OCI-M2 (cell line): Measurements from ENCODE around the gene YJEFN3.

Source experiments
- DNase-seq: peaks from one replicate; lab custom pipeline; 2025; ENCODE audit not compliant: unreplicated experiment; lab: John Stamatoyannopoulos, UW

YJEFN3 gene, protein sequence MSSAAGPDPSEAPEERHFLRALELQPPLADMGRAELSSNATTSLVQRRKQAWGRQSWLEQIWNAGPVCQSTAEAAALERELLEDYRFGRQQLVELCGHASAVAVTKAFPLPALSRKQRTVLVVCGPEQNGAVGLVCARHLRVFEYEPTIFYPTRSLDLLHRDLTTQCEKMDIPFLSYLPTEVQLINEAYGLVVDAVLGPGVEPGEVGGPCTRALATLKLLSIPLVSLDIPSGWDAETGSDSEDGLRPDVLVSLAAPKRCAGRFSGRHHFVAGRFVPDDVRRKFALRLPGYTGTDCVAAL

DNA sequence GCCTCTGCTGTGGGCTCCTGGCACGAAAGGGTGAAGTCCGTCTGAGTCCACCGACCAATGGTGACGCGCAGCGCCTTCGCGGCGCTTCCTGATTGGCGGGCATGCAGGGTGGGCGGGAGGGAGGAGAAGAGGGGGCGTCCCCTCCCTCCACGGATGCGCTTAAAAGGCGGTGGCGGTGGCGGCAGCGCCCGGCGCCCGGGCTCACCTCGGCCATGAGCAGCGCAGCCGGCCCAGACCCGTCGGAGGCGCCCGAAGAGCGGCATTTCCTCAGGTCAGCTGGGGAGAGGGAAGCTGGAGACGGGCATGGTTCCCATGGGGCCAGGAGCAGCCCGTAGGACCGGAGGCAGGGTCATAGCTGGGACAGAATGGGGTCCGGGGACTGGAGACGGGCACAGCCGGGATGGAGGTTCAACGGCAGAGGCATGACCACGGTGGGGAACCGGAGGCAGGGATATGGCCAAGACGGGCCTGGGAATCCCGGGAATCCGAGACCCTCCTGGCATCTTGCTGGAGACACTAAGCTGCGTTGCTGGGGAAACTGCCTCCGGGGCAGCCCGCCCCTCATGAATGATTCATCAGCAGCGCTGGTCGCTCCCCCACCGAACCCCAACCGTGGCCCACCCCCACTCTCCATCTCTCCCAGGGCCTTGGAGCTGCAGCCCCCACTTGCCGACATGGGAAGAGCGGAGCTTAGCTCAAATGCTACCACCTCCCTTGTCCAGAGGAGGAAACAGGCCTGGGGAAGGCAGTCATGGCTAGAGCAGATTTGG is at the start of gene YJEFN3:
Gene YJEFN3 (plus strand): TSS at position 191 of the 770 bp plus-strand sequence. CDS start 22 bp downstream, at position 213.
- DNase-seq: no peak

DNA sequence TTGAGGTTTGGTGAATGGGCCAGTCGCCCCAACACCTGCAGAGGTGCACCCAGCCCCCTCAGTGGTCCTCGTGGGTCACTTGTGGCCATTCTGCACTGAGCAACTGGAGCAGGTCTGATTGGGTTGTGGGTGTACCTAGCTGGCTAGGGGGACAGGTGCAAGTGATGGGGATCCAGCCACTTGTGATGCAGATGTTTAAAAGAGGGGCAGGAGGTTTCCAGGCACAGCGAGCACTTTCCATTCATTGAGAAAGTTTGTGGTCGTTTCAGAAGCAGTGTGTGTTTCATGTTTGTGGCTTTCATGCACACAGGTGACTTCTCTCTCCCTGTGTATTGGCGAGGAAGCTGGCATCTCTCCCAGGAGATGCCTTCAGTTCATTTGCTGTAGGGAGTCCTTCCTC is 48.0 kb upstream of the YJEFN3 start:
- DNase-seq: no peak

DNA sequence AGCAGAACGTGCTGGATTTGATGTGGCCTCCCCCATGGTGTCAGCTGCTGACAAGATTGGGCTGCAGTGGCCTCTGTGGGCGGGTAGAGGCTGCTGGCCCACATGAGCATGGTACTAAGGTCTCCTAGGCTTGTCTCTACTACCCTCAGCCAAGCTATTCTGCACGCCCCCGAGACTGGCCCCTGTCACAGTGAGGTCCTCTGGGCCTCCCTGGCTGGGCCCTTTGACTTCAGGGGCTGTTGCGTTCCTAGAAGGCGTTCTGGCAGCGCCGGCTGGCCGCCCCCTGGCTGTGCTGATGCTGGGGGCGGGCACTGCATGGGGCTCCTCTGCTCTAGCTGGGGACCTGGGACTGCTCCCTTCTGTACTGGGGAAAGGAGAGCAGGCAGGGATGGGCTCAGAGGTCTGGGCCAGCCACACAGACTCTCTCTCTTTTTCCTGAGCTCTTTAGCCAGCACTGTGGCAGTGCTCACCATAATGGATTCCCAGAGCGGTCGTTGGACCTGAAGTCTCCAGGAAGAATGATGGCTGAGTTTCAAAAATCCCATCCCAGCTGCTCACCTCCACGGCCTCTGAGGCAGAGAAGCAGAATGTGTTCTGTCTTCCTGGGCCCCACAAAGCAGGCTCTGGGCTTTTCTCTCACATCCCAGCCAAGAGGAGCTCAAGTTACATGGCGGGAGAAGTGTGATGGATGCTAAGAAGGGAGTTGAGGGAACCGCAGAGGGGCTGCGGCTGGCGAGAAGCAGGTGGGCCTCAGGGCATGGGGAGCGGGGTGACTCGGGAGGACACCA is 45.7 kb upstream of the YJEFN3 start:
- DNase-seq: no peak

DNA sequence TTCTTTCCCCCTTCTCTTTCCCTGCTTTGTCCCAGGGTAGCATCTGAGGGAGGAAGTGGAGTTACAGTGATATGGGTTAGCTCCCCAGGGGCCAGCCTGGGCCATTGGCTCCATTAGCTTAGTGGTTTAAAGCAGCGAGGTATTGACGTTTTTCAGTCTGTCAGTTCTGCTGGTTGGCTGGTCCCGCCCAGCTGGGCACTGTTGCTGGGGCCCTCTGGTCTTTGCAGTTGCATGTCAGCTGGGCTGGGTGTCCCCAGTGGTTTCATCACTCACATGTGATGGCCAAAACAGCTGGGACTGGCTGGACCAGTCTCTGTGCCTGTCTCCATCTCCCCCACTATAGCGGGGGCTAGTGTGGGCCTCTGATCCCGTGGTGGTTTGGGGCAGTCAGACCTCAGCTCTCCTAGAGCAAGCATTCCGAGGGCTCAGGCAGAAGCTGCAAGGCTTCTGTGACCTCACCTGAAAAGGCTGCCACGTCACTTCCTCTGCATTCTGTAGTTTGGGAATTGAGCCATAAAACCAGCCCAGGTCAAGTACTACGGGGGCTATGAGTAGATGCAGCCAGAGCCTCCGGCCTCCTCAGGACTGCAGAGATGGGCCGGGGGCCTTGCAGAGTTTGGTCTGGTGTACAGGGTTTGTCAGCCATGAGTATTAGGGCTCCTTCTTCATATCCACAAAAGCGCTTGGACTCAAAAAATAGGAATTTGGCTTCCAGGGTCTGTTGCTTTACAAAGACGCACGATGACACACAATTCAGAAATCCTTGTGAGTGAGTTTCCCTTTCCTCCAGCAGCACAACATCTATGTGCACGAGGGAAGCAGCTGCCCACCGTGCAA is 43.3 kb upstream of the YJEFN3 start:
- DNase-seq: no peak

DNA sequence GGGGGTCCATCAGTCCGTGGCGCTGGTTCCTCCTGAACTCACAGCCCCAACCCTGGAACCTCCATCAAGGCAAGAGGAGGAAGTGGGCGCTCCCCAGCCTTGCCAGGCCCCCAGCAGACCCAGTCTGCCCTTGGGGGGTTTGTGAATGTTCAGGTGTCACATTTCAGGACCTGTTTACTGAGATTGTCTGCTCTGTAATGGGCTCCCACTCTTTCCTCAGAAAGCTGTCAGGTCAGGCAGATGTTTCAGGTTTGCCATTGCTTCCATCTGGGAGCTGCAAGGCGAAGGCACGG is 42.8 kb upstream of the YJEFN3 start:
- DNase-seq: no peak

DNA sequence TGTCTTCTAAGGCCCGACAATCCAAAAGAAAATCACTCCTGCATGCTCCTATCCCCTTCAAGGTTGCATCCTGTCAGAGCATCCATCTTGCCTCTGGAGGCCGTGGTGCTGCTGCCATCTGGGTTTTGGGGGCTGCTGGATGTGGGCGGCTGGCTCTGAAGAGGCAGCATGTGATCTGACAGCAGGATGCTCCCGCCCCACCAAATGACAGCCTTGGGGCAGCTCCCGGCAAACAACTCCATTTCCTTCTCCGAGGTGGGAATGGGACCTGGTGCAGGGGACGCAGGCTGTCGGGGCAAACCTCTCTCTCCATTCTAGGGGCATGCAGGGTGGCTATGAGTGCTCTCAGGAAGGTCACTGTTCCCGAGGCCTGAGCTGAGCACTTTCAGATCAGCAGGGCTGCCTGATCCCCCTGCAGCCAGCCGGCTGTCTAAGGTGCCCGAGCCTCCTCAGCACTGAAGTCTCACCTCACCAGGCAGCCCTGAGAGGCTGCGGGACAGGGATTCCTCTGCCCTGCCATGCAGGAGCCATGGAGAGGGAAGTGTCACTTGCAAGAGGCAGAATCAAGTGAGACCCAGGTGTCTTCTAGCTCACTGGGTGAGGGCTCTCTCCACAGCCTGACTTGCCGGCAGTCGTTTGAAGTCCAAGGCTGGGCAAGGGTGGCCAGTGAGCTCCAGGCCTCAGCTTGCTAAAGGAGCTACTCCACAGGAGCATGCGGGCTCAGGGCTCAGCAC is 42.2 kb upstream of the YJEFN3 start:
- no peak for DNase-seq

DNA sequence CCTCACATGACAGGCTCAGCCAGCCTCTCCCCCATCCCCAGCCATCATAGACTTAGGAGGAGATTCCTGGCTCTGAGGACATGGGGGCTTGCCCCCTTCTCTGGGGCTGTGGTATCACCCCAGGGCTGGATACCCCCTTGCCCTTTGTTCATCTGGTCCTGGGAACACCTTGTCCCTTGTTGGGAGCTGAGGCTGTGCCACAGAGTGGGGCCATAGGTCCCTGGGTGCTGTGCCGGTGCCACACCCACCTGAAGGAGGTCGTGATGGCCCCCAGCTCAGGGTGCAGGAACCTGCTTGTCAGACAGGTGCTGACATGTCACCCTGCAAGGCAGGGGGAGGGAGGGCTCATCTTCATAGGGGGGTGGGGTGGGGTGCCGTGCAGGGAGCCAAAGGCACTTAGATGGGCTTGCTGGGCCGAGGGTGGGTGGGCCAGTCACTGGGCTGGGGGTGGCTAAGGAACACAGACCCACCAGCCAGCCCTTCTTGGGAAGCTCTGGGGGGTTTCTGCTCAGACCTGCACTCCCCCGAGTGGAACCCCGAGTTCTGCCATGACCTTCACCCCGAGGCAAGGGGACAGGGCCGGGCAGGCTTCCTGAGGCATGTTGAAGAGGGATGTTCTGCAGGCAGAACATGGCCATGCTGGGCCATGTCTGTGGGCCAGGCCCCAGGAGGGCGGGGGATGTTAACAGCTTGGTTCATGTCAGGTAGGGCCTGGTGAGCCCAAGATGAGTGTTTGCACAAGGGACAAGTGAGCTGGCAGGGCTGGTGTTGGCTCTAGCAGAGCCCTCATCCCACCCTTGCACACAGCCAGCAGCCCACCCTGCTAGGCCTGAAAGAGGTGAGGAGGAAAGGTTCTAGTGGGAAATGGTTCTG is 41.4 kb upstream of the YJEFN3 start:
- no peak for DNase-seq

DNA sequence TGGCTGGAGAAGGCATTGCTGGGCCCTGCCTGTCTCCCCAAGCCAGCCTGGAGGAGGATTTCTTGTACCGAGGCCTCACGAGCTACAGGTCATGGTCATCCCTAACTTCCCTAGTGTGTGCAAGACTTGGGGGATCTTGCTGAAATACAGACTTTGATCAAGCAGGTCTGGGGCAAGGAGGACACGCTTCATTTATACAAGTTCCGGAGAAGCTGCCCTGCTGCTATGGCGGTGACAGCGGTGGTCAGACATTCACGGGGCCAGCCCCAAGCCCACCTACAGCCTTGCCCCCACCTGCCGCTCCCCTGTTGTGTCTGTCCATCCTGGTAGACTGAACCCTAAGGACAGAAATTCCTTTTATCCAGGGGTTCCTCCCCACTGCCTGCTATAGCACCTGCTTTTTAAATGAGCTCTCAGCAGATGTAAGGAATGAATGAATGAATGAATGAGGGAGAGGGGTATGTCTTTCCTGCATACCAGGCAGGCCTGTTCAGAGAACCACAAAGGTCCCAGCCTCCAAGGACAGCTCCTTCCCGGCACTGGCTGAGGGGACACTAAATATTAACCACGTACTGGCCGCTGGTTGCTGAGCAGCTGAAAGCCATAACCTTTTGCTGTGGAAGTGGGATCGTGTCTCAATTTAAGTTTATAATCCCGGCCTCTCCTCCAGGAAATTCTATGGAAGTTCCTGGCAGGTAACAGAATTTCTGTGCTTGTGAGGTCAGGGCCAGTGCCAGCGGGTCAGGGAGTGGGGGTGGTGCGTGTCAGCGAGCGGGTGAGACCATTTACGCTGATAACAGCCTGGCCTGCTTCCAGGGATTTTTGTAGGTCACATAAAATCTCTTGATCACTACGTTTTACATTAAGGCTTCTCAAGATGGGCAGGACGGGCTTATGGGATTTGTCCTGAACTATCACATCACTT is 40.5 kb upstream of the YJEFN3 start:
- DNase-seq: no peak

DNA sequence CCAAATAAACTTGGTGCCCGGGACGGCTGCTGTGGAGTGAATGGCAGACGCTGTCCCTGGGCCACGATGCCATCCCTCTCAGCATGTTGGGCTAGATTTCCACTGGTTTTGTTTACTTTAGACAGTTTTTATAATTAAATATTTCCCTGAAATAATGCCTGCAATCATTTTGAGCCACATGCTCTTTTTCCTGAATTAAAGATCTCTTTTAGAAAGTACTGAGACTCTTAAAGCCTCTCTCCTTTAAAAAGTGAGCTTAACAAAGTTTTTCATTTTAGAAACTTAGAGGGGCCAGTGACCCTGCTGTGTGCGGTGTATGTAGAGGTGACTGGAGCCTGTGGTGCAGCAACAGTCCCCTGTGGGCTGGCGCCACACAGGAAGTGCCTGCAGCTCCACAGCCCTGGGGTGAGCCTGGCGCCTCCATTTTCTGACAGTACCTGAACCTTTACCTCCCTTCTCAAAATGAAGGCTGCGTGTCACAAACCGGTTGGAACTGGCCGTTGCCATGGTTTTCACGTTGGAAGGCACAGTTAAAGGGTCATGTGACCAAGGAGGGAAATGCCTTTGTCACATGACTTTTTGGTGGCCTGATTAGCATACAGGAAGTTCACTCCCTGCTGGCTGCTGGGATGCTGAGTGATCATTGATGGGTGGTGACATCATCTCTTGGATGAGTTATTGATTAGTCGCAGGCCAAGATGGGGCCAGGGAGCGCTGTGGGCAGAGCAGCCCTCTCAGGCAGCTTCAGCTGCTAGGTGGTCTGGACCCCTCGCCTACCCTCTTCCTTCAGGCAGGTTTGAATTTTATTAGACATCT is 39.6 kb upstream of the YJEFN3 start:
- DNase-seq: no peak

DNA sequence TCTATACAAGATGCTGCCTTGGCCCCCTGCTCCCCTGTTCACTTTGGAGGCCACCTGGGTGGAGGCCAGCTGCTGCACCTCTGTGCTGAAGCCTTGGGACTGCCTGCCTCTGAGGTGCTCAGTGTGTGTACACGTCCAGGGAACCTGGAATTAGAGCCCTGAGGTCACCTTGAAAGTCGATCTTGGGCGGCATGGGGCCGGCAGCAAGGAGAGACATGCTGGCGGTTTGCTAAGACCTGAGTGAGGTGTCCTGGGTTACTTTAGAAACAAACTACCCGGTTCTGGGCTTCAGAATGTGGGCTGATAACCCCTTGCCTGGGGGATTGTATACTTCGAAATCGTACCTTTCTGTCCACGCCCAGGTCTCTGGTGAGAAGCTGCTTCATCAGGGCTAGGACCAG is 38.9 kb upstream of the YJEFN3 start:
- no peak for DNase-seq

DNA sequence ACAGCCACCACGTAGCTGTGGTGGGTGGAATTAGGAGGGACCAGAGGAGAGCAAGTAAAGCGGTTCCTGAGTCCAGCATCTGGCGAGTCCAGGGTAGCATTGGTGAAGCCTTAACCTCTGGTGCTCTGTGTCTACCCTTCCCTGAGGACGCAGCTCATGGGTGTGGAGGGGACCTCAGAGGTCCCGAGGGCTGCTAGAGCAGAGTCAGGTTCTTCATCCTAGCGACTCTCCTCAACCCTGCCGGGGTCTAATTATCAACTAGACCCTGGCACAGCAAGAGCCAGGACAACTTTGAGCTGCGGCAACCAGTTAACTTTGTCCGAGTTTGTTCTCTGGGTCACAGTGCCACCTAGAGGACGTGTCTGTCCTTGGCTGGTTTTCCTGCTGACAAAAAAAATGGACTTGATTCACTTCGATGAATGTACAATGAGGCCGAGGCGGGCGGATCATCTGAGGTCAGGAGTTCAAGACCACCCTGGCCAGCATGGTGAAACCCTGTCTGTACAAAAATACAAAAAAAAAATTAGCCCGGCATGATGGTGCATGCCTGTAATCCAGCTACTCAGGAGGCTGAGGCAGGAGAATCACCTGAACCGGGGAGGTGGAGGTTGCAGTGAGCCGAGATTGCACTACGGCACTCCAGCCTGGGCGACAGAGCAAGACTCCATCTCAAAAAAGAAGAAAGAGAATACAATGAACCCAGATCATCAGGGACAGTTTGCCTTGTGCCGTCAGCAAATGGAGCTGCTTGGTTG is 38.3 kb upstream of the YJEFN3 start:
- DNase-seq: peak; percentile 27

DNA sequence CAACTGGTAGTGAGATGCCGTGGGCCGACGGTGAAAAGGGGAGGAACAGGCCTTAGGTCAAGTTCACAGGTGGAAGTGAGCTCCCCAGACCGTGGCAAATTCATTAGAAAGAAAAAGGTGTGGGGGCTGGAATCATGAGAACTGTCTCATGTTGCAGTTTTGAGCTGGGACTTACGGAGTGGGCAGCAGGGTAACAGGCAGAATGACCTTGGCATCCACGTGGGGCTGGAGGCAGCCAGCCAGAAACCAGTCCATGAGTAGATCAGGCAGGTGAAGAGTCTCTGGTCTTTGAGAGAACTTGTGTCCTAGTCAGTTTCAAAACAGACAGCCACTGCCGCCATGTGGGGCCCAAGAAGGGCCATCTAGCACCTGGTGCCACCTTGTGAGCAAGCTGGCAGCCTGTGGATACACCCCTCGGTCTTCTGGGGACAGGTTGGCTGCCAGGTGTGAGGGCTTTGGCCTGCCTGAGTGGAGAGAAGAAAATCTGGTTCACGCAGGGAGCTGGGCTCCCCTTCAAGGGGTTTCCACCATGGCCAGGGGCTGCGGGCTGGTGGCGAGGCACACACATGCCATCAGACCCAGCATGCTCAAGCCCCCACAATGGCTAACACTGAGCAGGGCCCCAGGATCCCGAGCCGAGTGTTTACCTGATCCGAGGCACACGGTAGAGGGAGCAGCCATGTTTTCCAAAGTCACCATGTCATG is 37.2 kb upstream of the YJEFN3 start:
- DNase-seq: no peak

DNA sequence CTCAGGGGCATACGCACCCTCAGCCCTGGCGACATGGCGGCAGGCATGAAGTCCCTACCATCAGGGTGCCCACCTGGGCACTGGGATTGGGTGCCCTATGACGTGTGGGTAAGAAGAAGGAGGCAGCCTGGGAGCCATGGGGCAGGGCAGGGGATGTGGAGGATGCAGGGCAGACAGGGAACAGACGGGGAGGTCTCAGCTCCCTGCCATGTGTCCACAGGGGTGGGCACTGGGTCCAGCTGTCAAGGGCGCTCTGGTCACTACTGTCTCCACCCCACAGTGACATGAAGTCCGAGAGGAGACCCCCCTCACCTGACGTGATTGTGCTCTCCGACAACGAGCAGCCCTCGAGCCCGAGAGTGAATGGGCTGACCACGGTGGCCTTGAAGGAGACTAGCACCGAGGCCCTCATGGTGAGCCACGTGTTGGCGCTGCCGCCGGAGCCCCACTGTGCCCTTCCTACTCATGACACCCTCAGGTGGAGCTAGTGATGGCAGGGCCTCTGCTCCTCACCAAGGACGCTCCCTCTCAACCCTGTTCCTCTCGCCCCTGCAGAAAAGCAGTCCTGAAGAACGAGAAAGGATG is 36.6 kb upstream of the YJEFN3 start:
- no peak for DNase-seq

DNA sequence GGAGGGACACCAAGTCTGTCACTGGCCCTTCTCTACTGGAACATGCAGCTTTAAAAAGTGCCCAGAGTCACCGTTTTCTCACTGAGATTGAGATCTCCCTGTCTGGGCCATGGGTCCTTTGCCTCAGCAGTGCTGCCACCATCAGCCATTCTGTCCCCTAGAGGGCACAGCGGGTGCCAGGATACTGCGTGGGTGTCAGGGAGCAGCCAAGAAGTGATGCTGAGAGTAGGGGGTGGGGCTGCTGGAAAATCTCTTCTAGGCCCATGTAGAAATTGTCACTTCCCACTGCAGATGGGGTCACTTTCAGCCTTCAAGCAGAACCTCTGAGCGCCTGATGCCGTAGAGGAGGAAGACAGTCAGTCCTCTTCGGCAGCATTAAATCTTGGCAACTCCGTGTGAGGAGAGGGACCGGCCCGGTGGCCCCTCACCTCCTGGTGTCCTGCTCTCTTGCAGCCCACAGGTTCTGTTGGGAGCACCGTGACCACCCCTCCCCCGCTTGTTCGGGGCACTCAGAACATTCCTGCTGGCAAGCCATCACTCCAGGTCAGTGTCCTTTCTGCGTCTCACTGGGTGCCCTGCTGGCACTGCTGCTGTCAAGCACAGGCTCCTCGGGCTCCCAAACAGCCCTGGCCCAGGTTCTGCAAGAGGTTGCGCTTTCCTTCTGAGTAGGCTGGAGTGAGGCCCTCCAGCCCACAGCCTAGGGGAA is 34.7 kb upstream of the YJEFN3 start:
- no peak for DNase-seq
